ENCODE results near the gene GRAPL.
"Not testable (repeated sequence)": the region's sequence is repeated elsewhere in the genome, so short reads cannot be mapped to it uniquely, and the experiment has no call there.

DNA sequence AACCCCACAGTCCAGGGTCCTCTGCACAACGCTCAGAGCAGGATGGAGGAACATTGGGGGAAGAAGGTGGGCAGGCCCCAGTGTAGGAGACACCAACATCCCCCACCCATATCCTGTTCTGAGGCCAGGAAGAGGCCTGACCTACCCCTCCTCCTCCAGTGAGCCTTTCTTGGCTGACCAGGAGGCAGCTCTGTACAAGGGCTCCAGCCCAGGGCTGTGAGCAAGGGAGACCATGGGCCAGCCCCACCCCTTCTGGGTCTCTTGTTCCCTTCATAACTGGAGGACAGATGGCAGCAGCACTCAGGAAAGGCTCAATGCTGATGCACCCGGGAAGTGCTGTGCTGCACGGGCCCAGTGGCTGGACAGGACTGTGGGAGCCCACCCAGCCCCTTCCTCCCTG lies 47.0 kb downstream of the GRAPL start:
- TF ChIP-seq, protein P1, sequence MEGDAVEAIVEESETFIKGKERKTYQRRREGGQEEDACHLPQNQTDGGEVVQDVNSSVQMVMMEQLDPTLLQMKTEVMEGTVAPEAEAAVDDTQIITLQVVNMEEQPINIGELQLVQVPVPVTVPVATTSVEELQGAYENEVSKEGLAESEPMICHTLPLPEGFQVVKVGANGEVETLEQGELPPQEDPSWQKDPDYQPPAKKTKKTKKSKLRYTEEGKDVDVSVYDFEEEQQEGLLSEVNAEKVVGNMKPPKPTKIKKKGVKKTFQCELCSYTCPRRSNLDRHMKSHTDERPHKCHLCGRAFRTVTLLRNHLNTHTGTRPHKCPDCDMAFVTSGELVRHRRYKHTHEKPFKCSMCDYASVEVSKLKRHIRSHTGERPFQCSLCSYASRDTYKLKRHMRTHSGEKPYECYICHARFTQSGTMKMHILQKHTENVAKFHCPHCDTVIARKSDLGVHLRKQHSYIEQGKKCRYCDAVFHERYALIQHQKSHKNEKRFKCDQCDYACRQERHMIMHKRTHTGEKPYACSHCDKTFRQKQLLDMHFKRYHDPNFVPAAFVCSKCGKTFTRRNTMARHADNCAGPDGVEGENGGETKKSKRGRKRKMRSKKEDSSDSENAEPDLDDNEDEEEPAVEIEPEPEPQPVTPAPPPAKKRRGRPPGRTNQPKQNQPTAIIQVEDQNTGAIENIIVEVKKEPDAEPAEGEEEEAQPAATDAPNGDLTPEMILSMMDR (IDR thresholded peaks at IDR 0.05), result not testable (repeated sequence)
- TF ChIP-seq POLR2AphosphoS5 (IDR thresholded peaks at IDR 0.05), result not testable (repeated sequence)

Measured in esophagus muscularis mucosa (tissue), 3 donors.